Esophagus muscularis mucosa (tissue), 4 donors: ENCODE measurements around the gene KRTAP22-1.

Experiments
- EP300 ChIP-seq: sonication (generic); formaldehyde crosslinking; IDR thresholded peaks from one replicate; pipeline ENCODE4 v1.6.1; 2017; ENCODE audit warnings: antibody characterized with exemption
- POLR2A ChIP-seq: fragments of 450-650 bp; IDR thresholded peaks from one replicate; pipeline ENCODE4 v1.6.1; 2017; ENCODE audit warnings: antibody characterized with exemption, moderate library complexity, mild to moderate bottlenecking, low read depth
- POLR2AphosphoS5 ChIP-seq, 2 donors: sonication (generic); formaldehyde crosslinking; IDR thresholded peaks; one replicate each; pipeline ENCODE4 v1.6.1; 2017; ENCODE audit warnings: antibody characterized with exemption in 2 of 2
- TF ChIP-seq, protein P1 (sequence below), 3 experiments: fragments of 200-600 bp in 2 of 3; fragments of 450-650 bp in 1 of 3; sonication (generic) in 2 of 3; IDR thresholded peaks; one replicate each; pipeline ENCODE4 v1.5.1; 2017 to 2019; ENCODE audit warnings: antibody characterized with exemption in 3 of 3, mild to moderate bottlenecking in 2 of 3, moderate library complexity in 1 of 3

GRCh38 chr21:30592140-30592539, 8.7 kb upstream of the KRTAP22-1 start, which contains the start of gene KRTAP6-3:
- TF ChIP-seq POLR2A (no peak), EP300 (no peak), POLR2AphosphoS5 (IDR thresholded peaks at IDR 0.05) (no peak)
- TF ChIP-seq, protein P1, sequence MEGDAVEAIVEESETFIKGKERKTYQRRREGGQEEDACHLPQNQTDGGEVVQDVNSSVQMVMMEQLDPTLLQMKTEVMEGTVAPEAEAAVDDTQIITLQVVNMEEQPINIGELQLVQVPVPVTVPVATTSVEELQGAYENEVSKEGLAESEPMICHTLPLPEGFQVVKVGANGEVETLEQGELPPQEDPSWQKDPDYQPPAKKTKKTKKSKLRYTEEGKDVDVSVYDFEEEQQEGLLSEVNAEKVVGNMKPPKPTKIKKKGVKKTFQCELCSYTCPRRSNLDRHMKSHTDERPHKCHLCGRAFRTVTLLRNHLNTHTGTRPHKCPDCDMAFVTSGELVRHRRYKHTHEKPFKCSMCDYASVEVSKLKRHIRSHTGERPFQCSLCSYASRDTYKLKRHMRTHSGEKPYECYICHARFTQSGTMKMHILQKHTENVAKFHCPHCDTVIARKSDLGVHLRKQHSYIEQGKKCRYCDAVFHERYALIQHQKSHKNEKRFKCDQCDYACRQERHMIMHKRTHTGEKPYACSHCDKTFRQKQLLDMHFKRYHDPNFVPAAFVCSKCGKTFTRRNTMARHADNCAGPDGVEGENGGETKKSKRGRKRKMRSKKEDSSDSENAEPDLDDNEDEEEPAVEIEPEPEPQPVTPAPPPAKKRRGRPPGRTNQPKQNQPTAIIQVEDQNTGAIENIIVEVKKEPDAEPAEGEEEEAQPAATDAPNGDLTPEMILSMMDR (IDR thresholded peaks at IDR 0.05), result no peak
